WTC11 (cell line): ENCODE results near the gene CADM4. TPM values are rescaled to one million over a fixed set of nuclear protein-coding genes. Genes with fewer than 3 reads are reported as not detected.
A peak's percentile ranks its signal among the peaks of the same experiment; 100 is the strongest.

Experiments used
- ATAC-seq: fragments of 200-7000 bp; cut with Tn5 transposase; 2 replicates; pipeline ENCODE4 v1.10.0; 2021; ENCODE audit warnings: mild to moderate bottlenecking, moderate library complexity
- CTCF ChIA-PET: fragments of 300-600 bp; sonication (Branson Sonifier 250); formaldehyde crosslinking; loops from one replicate; lab custom pipeline; 2021; ENCODE audit warnings: antibody characterized with exemption; lab: Charles Lee
- POLR2A ChIA-PET: fragments of 350-600 bp; sonication (Branson Sonifier 250); formaldehyde crosslinking; loops from one replicate; lab custom pipeline; 2021; ENCODE audit warnings: antibody characterized with exemption; lab: Charles Lee
- DNase-seq: peaks from one replicate; pipeline ENCODE4 v3.0.0; 2021; ENCODE audit warnings: low spot score
- H3K27ac Mint-ChIP-seq: 2 replicates; pipeline ENCODE4 v1.8.0; 2021; ENCODE audit warnings: mixed read lengths
- H3K27me3 Mint-ChIP-seq: 2 replicates; pipeline ENCODE4 v1.8.0; 2021; ENCODE audit warnings: low read depth, mild to moderate bottlenecking, moderate library complexity, mixed read lengths
- H3K36me3 Mint-ChIP-seq: 2 replicates; pipeline ENCODE4 v1.8.0; 2021; ENCODE audit warnings: mixed read lengths
- H3K4me1 Mint-ChIP-seq: 2 replicates; pipeline ENCODE4 v1.8.0; 2022; ENCODE audit warnings: mixed read lengths
- H3K4me3 Mint-ChIP-seq: 2 replicates; pipeline ENCODE4 v1.8.0; 2021; ENCODE audit warnings: mild to moderate bottlenecking, moderate library complexity, mixed read lengths
- H3K9me3 Mint-ChIP-seq: 2 replicates; pipeline ENCODE4 v1.8.0; 2021; ENCODE audit warnings: mixed read lengths
- ATF6 ChIP-seq: sonication (generic); formaldehyde crosslinking; IDR thresholded peaks from 2 replicates; pipeline ENCODE4 v1.8.1; 2023; ENCODE audit warnings: mild to moderate bottlenecking, missing genetic modification reagents
- E2F4 ChIP-seq: sonication (generic); formaldehyde crosslinking; IDR thresholded peaks from 2 replicates; pipeline ENCODE4 v1.8.1; 2022; ENCODE audit warnings: low read depth, mild to moderate bottlenecking, moderate library complexity, missing genetic modification reagents, borderline replicate concordance
- FOXK1 ChIP-seq: sonication (generic); formaldehyde crosslinking; IDR thresholded peaks from 2 replicates; pipeline ENCODE4 v1.8.0; 2022; ENCODE audit warnings: mild to moderate bottlenecking, moderate library complexity, missing genetic modification reagents
- IRF2 ChIP-seq: sonication (generic); formaldehyde crosslinking; IDR thresholded peaks from 2 replicates; pipeline ENCODE4 v1.8.0; 2022; ENCODE audit warnings: low read depth, missing genetic modification reagents, borderline replicate concordance
- KAT7 ChIP-seq: sonication (generic); formaldehyde crosslinking; IDR thresholded peaks from 2 replicates; pipeline ENCODE4 v1.8.1; 2023; ENCODE audit warnings: missing genetic modification reagents, mild to moderate bottlenecking, borderline replicate concordance
- MAX ChIP-seq: sonication (generic); formaldehyde crosslinking; IDR thresholded peaks from 2 replicates; pipeline ENCODE4 v1.8.0; 2022; ENCODE audit warnings: mild to moderate bottlenecking, missing genetic modification reagents
- MXD4 ChIP-seq: fragments of 250-450 bp; sonication (Bioruptor Pico); IDR thresholded peaks from 2 replicates; pipeline ENCODE4 v1.8.0; 2021; ENCODE audit warnings: mild to moderate bottlenecking, moderate library complexity, borderline replicate concordance
- NFE2L1 ChIP-seq: sonication (generic); formaldehyde crosslinking; IDR thresholded peaks from 2 replicates; pipeline ENCODE4 v1.8.1; 2023; ENCODE audit warnings: missing genetic modification reagents
- NR3C1 ChIP-seq: sonication (generic); formaldehyde crosslinking; conservative IDR thresholded peaks from 2 replicates; pipeline ENCODE4 v1.8.1; 2023; ENCODE audit warnings: low read depth, mild to moderate bottlenecking, missing genetic modification reagents
- PREB ChIP-seq: sonication (generic); formaldehyde crosslinking; IDR thresholded peaks from 2 replicates; pipeline ENCODE4 v1.8.1; 2022; ENCODE audit warnings: mild to moderate bottlenecking, missing genetic modification reagents, moderate library complexity, borderline replicate concordance
- SOX15 ChIP-seq: fragments of 250-450 bp; sonication (Bioruptor Pico); IDR thresholded peaks from 2 replicates; pipeline ENCODE4 v1.9.0; 2021; ENCODE audit warnings: mild to moderate bottlenecking
- STAT6 ChIP-seq: sonication (generic); formaldehyde crosslinking; conservative IDR thresholded peaks from 2 replicates; pipeline ENCODE4 v1.8.1; 2023; ENCODE audit warnings: mild to moderate bottlenecking, low read depth, missing genetic modification reagents, moderate library complexity
- TCF7 ChIP-seq: sonication (generic); formaldehyde crosslinking; IDR thresholded peaks from 2 replicates; pipeline ENCODE4 v1.8.0; 2022; ENCODE audit warnings: mild to moderate bottlenecking, low read depth, missing genetic modification reagents, moderate library complexity
- ZNF138 ChIP-seq: sonication (generic); formaldehyde crosslinking; conservative IDR thresholded peaks from 2 replicates; pipeline ENCODE4 v1.8.1; 2022; ENCODE audit warnings: mild to moderate bottlenecking, moderate library complexity, missing genetic modification reagents
- ZNF219 ChIP-seq: sonication (generic); formaldehyde crosslinking; IDR thresholded peaks from 2 replicates; pipeline ENCODE4 v1.8.0; 2023; ENCODE audit warnings: missing genetic modification reagents, mild to moderate bottlenecking, borderline replicate concordance
- ZNF425 ChIP-seq: fragments of 250-450 bp; sonication (Bioruptor Pico); conservative IDR thresholded peaks from 2 replicates; pipeline ENCODE4 v1.9.0; 2021; ENCODE audit warnings: mild to moderate bottlenecking
- total RNA-seq: library from RNA; stranded (reverse); gene quantifications from 3 replicates; pipeline ENCODE4 v1.2.3, GENCODE V29; 2021

The CADM4 gene
- total RNA-seq, 1 experiment from 2014 or later, result 13.3 TPM

- Mint-ChIP-seq H3K27me3 (peaks cover 83% of the 10 kb centered on the region), H3K4me3 (peak overlapping the region; percentile 81), H3K36me3 (no peaks in the 10 kb centered on the region), H3K9me3 (no peaks in the 10 kb centered on the region), H3K4me1 (peaks cover 20% of the 10 kb centered on the region), H3K27ac (no peak overlapping the region)
- ATAC-seq, result no peak
- DNase-seq, result no peak
- no peak for TF ChIP-seq KAT7
- TF ChIP-seq PREB (CRISPR knock-in tag), result no peak
- no peak for TF ChIP-seq FOXK1 (CRISPR knock-in tag)
- TF ChIP-seq ZNF138 (CRISPR knock-in tag), result no peak
- no peak for TF ChIP-seq MAX (CRISPR knock-in tag)
- no peak for TF ChIP-seq NR3C1
- ChIA-PET CTCF (no interaction called here), POLR2A (no interaction called here)
Measured at GRCh38 chr19:43640424-43640757, 741 bp upstream of the CADM4 start.

GRCh38 chr19:43638995-43639518 is 593 bp downstream of the CADM4 start:
- DNase-seq (no peak), ATAC-seq (no peak)
- CTCF ChIA-PET, result no interaction called here
- Mint-ChIP-seq H3K27me3 (peaks cover 77% of the 10 kb centered on the region), H3K9me3 (no peaks in the 10 kb centered on the region), H3K4me1 (peaks cover 23% of the 10 kb centered on the region), H3K27ac (no peak overlapping the region), H3K4me3 (peak overlapping the region; percentile 78), H3K36me3 (no peaks in the 10 kb centered on the region)
- no peak for TF ChIP-seq IRF2
- POLR2A ChIA-PET, result no interaction called here

- ATAC-seq (no peak), DNase-seq (no peak)
- POLR2A ChIA-PET, result no interaction called here
- Mint-ChIP-seq H3K27me3 (peaks cover 72% of the 10 kb centered on the region), H3K36me3 (no peaks in the 10 kb centered on the region), H3K4me3 (peak overlapping the region; percentile 78), H3K27ac (no peak overlapping the region), H3K9me3 (no peaks in the 10 kb centered on the region), H3K4me1 (peaks cover 23% of the 10 kb centered on the region)
- CTCF ChIA-PET, result no interaction called here
- TF ChIP-seq SOX15 (CRISPR knock-in tag), result no peak
- no peak for TF ChIP-seq NFE2L1 (CRISPR knock-in tag)
- TF ChIP-seq E2F4 (CRISPR knock-in tag), result no peak
- TF ChIP-seq ZNF219 (CRISPR knock-in tag), result no peak
- TF ChIP-seq TCF7 (CRISPR knock-in tag), result no peak
- no peak for TF ChIP-seq FOXK1 (CRISPR knock-in tag)
- no peak for TF ChIP-seq ZNF425 (CRISPR knock-in tag)
- no peak for TF ChIP-seq MXD4 (CRISPR knock-in tag)
- TF ChIP-seq MAX (CRISPR knock-in tag), result no peak
- TF ChIP-seq IRF2, result no peak
- TF ChIP-seq ATF6 (CRISPR knock-in tag), result no peak
- TF ChIP-seq STAT6, result no peak
Measured at GRCh38 chr19:43638214-43638994, 1.2 kb downstream of the CADM4 start.
